CD1c-positive myeloid dendritic cell (primary cell): ENCODE data around the gene TOR2A.

Experiments
- DNase-seq: peaks from one replicate; pipeline ENCODE4 v3.0.0-alpha.2; 2016; ENCODE audit errors: extremely low spot score

Gene TOR2A

GRCh38 chr9:127742435-127743088 lies 7.5 kb upstream of the TOR2A start:
- no peak for DNase-seq

GRCh38 chr9:127741831-127742434 lies 6.8 kb upstream of the TOR2A start:
- no peak for DNase-seq

GRCh38 chr9:127739614-127740330 lies 4.7 kb upstream of the TOR2A start:
- DNase-seq = peak; percentile 10

GRCh38 chr9:127738666-127739065 lies 3.6 kb upstream of the TOR2A start:
- no peak for DNase-seq

GRCh38 chr9:127735530-127736185 lies 564 bp upstream of the TOR2A start:
- no peak for DNase-seq

GRCh38 chr9:127734247-127734746 lies 797 bp downstream of the TOR2A start:
- no peak for DNase-seq

GRCh38 chr9:127733614-127734013 lies 1.5 kb downstream of the TOR2A start:
- DNase-seq = peak; percentile 61

GRCh38 chr9:127732444-127732843 lies 2.6 kb downstream of the TOR2A start:
- no peak for DNase-seq

GRCh38 chr9:127731938-127732337 lies 3.2 kb downstream of the TOR2A start:
- no peak for DNase-seq

GRCh38 chr9:127730799-127731410 lies 4.2 kb downstream of the TOR2A start:
- DNase-seq = no peak

- DNase-seq = no peak
Observed at GRCh38 chr9:127730262-127730661, 4.8 kb downstream of the TOR2A start.

- DNase-seq = no peak
Observed at GRCh38 chr9:127729522-127730256, 5.4 kb downstream of the TOR2A start.

GRCh38 chr9:127728808-127729207 lies 6.3 kb downstream of the TOR2A start:
- no peak for DNase-seq

GRCh38 chr9:127726871-127727270 lies 8.2 kb downstream of the TOR2A start:
- DNase-seq = no peak

- no peak for DNase-seq
Observed at GRCh38 chr9:127724012-127724411, 11.1 kb downstream of the TOR2A start.

- DNase-seq = no peak
Observed at GRCh38 chr9:127723444-127723843, 11.7 kb downstream of the TOR2A start.

- DNase-seq = no peak
Observed at GRCh38 chr9:127723013-127723412, 12.1 kb downstream of the TOR2A start.

- DNase-seq = no peak
Observed at GRCh38 chr9:127722055-127722745, 12.9 kb downstream of the TOR2A start.

GRCh38 chr9:127721391-127721821 lies 13.7 kb downstream of the TOR2A start:
- DNase-seq = no peak

- no peak for DNase-seq
Observed at GRCh38 chr9:127720865-127721227, 14.2 kb downstream of the TOR2A start.
